DND-41 (cell line): ENCODE data around the gene QRICH1.

ENCODE experiments used
- ATAC-seq: fragments of 200-7000 bp; cut with Tn5 transposase; 3 replicates; pipeline ENCODE4 v1.9.1; 2021; ENCODE audit warnings: low read depth; ENCODE audit not compliant: insufficient read depth
- DNase-seq: peaks from one replicate; pipeline ENCODE4 v3.0.0-alpha.2; 2020
- H2AFZ ChIP-seq: 2 replicates; pipeline ENCODE4 v1.6.0; 2012; ENCODE audit warnings: low read depth, low read length
- H3K27ac ChIP-seq: 2 replicates; pipeline ENCODE4 v1.5.1; 2012; ENCODE audit warnings: low read length, inconsistent platforms
- H3K27me3 ChIP-seq: fragments of 200-600 bp; sonication (generic); 2 replicates; pipeline ENCODE4 v1.6.0; 2012; ENCODE audit warnings: low read length, mild to moderate bottlenecking, inconsistent platforms; ENCODE audit not compliant: insufficient read depth, poor library complexity
- H3K36me3 ChIP-seq: 2 replicates; pipeline ENCODE4 v1.5.1; 2012; ENCODE audit warnings: low read length, inconsistent platforms; ENCODE audit not compliant: insufficient read depth
- H3K4me1 ChIP-seq: 2 replicates; pipeline ENCODE4 v1.5.1; 2012; ENCODE audit warnings: mild to moderate bottlenecking, low read length; ENCODE audit not compliant: insufficient read depth
- H3K4me2 ChIP-seq: 2 replicates; pipeline ENCODE4 v1.6.0; 2012; ENCODE audit warnings: mild to moderate bottlenecking, moderate library complexity, low read length, inconsistent platforms; ENCODE audit not compliant: insufficient read depth
- H3K4me3 ChIP-seq, 2 experiments: fragments of 200-600 bp in 1 of 2; shearing (Covaris generic) in 1 of 2; 2 replicates each; pipeline ENCODE4 v1.5.1; 2012 to 2016; ENCODE audit warnings: inconsistent platforms in 2 of 2, low read length in 2 of 2, mild to moderate bottlenecking in 2 of 2, low read depth in 1 of 2, moderate library complexity in 1 of 2
- H3K79me2 ChIP-seq: 2 replicates; pipeline ENCODE4 v1.6.0; 2012; ENCODE audit warnings: low read length, inconsistent platforms; ENCODE audit not compliant: insufficient read depth
- H3K9ac ChIP-seq: 2 replicates; pipeline ENCODE4 v1.6.0; 2012; ENCODE audit warnings: low read depth, mild to moderate bottlenecking, inconsistent platforms, low read length, moderate library complexity
- H3K9me3 ChIP-seq: 2 replicates; pipeline ENCODE4 v1.5.1; 2012; ENCODE audit warnings: low read length, moderate library complexity, mild to moderate bottlenecking, inconsistent platforms; ENCODE audit not compliant: insufficient read depth, severe bottlenecking
- H4K20me1 ChIP-seq: 2 replicates; pipeline ENCODE4 v1.6.0; 2012; ENCODE audit warnings: low read length; ENCODE audit not compliant: insufficient read depth
- EZH2 ChIP-seq: IDR thresholded peaks from 3 replicates; pipeline ENCODE4 v1.6.1; 2012; ENCODE audit warnings: borderline replicate concordance, low read depth, mild to moderate bottlenecking, moderate library complexity, low read length, inconsistent platforms; ENCODE audit not compliant: severe bottlenecking
- TF ChIP-seq, protein P1 (sequence below): IDR thresholded peaks from 2 replicates; pipeline ENCODE4 v1.5.1; 2012; ENCODE audit warnings: borderline replicate concordance, low read length, moderate library complexity, mild to moderate bottlenecking; ENCODE audit not compliant: poor library complexity, severe bottlenecking; ENCODE audit errors: extremely low read depth

The QRICH1 gene

DNA sequence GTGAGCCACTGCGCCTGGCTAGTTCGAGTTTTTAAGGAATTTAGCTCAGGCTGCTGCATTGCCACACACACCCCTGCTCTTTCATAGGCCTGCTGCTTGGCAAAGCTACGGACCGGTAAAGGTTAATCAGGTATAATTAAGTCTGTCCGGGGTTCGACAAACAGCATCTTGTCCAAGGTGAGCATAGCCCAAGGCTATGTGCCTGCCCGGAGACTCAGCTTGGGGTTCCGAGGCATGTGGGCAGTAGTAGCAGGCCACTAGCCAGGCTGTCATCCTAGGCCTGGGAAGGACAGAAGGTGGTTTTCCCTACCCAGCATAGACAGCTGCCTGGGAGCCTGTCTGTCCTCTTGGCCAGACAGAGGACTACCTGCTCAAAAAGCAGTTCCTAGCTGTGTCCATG, 97.2 kb downstream of the QRICH1 start:
- no peak for DNase-seq
- Histone ChIP-seq H4K20me1 (0 out of 2 replicates have a peak, but pooled peaks cover 2% of the 10 kb centered on the region), H3K36me3 (peaks cover 4% of the 10 kb centered on the region), H3K4me3 (no peak overlapping the region), H2AFZ (no peak overlapping the region), H3K27ac (no peak overlapping the region), H3K9me3 (no peaks in the 10 kb centered on the region), H3K79me2 (peaks cover 3% of the 10 kb centered on the region; the same call in 1 of the 2 replicates), H3K9ac (no peak overlapping the region), H3K4me1 (peaks cover 6% of the 10 kb centered on the region), H3K27me3 (no peaks in the 10 kb centered on the region), H3K4me2 (no peak overlapping the region)
- TF ChIP-seq EZH2: no peak
- TF ChIP-seq, protein P1, sequence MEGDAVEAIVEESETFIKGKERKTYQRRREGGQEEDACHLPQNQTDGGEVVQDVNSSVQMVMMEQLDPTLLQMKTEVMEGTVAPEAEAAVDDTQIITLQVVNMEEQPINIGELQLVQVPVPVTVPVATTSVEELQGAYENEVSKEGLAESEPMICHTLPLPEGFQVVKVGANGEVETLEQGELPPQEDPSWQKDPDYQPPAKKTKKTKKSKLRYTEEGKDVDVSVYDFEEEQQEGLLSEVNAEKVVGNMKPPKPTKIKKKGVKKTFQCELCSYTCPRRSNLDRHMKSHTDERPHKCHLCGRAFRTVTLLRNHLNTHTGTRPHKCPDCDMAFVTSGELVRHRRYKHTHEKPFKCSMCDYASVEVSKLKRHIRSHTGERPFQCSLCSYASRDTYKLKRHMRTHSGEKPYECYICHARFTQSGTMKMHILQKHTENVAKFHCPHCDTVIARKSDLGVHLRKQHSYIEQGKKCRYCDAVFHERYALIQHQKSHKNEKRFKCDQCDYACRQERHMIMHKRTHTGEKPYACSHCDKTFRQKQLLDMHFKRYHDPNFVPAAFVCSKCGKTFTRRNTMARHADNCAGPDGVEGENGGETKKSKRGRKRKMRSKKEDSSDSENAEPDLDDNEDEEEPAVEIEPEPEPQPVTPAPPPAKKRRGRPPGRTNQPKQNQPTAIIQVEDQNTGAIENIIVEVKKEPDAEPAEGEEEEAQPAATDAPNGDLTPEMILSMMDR: no peak
- no peak for ATAC-seq

DNA sequence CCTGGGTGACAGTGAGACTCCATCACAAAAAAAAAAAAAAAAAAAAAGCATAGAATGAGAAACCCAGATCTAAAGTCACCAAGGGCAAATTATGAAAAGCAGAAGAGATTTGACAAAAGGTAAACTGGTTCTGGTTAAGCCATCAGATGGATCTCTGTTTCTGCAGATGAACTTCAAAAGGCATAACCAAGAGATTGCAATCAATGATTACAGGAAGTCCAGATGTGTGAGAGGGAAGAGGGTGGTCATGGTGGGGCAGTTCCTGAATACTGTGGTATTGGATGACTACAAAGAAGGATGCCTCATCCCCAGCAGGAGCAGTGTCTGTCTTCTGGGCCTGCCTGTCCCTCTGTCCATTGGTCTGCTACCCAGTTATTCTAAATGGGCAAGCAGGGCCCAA, 100.0 kb downstream of the QRICH1 start:
- Histone ChIP-seq H2AFZ (no peak overlapping the region), H3K9me3 (no peaks in the 10 kb centered on the region), H3K27ac (no peak overlapping the region), H3K9ac (no peak overlapping the region), H4K20me1 (no peaks in the 10 kb centered on the region), H3K27me3 (no peaks in the 10 kb centered on the region), H3K79me2 (peaks cover 19% of the 10 kb centered on the region), H3K36me3 (peaks cover 4% of the 10 kb centered on the region), H3K4me2 (no peak overlapping the region), H3K4me1 (peaks cover 29% of the 10 kb centered on the region), H3K4me3 (no peak overlapping the region)
- TF ChIP-seq EZH2: no peak
- TF ChIP-seq, protein P1: no peak
- no peak for ATAC-seq
- no peak for DNase-seq

DNA sequence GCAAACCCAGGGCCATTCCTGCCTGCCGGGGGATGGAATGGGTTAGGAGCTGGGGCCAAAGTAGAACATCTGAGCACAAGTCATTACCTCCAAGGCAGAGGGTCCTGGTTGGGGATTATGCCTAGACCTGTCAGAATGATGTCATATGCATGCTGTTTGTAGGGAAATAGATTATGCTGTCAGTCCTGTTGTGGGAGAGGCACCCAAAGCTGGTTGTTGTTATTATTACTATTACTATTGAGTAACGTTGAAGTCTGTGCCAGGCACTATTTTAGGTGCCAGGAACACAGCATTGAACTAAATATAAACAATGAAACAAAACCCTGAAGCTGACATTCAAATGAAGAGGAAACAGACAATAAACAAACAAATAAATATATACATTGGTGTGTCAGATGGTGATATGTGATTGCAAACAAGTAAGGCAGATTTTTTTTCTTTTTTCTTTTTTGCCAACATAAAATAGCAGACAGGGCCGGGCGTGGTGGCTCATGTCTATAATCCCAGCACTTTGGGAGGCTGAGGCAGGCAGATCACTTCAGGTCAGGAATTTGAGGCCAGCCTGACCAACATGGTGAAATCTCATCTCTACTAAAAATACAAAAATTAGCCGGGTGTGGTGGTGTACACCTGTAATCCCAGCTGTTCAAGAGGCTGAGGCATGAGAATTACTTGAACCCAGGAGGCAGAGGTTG, 101.9 kb downstream of the QRICH1 start:
- ATAC-seq (no peak), DNase-seq (no peak)
- H2AFZ ChIP-seq: no peak overlapping the region
- H3K79me2 ChIP-seq: peaks cover 19% of the 10 kb centered on the region
- H3K9ac ChIP-seq: peak overlapping the region; percentile 74
- peaks cover 35% of the 10 kb centered on the region for H3K4me1 ChIP-seq
- no peak overlapping the region for H3K27ac ChIP-seq
- H3K9me3 ChIP-seq: no peaks in the 10 kb centered on the region
- no peak for TF ChIP-seq EZH2
- TF ChIP-seq, protein P1: no peak
- peaks cover 4% of the 10 kb centered on the region for H3K36me3 ChIP-seq
- peak overlapping the region; percentile 86 for H3K4me2 ChIP-seq
- no peaks in the 10 kb centered on the region for H4K20me1 ChIP-seq
- H3K4me3 ChIP-seq: peak overlapping the region in 1 of 2 experiments; percentile 62; a peak in 2 of 4 replicates
- H3K27me3 ChIP-seq: no peaks in the 10 kb centered on the region
